K562 (cell line): ENCODE results near the gene TMEM185B.

Experiments
- CBFB ChIP-seq: sonication (generic); formaldehyde crosslinking; IDR thresholded peaks from 2 replicates; pipeline ENCODE4 v1.4.0; 2020; ENCODE audit warnings: mild to moderate bottlenecking, missing genetic modification reagents
- CBX2 ChIP-seq: fragments of 200-600 bp; sonication (generic); IDR thresholded peaks from one replicate; pipeline ENCODE4 v1.6.1; 2012; ENCODE audit warnings: mild to moderate bottlenecking, low read length, inconsistent platforms; ENCODE audit not compliant: insufficient read depth, poor library complexity, severe bottlenecking
- EGR1 ChIP-seq: fragments of 450-650 bp; conservative IDR thresholded peaks from 2 replicates; pipeline ENCODE4 v1.6.1; 2017; ENCODE audit warnings: mild to moderate bottlenecking
- ERF ChIP-seq: fragments of 450-650 bp; formaldehyde crosslinking; IDR thresholded peaks from 2 replicates; pipeline ENCODE4 v1.4.0; 2020; ENCODE audit warnings: mild to moderate bottlenecking, mixed read lengths
- KAT8 ChIP-seq: fragments of 450-650 bp; IDR thresholded peaks from 2 replicates; pipeline ENCODE4 v1.6.1; 2016; ENCODE audit warnings: low read depth, mild to moderate bottlenecking
- NRF1 ChIP-seq, 2 experiments: fragments of 450-650 bp; IDR thresholded peaks in 1 of 2; conservative IDR thresholded peaks in 1 of 2; 2 replicates each; pipeline ENCODE4 v1.6.1; 2014; ENCODE audit warnings: mild to moderate bottlenecking in 2 of 2
- TAF1 ChIP-seq: IDR thresholded peaks from 2 replicates; pipeline ENCODE4 v1.6.1; 2011; ENCODE audit warnings: mild to moderate bottlenecking, low read length, moderate library complexity; ENCODE audit not compliant: insufficient read depth, control insufficient read depth, severe bottlenecking; ENCODE audit errors: extremely low read depth
- ZNF217 ChIP-seq: sonication (generic); formaldehyde crosslinking; IDR thresholded peaks from 2 replicates; pipeline ENCODE4 v1.8.0; 2022; ENCODE audit warnings: mild to moderate bottlenecking, missing genetic modification reagents
- ZNF274 ChIP-seq: IDR thresholded peaks from 2 replicates; pipeline ENCODE4 v1.6.1; 2011; ENCODE audit warnings: low read depth, mild to moderate bottlenecking, low read length, moderate library complexity, borderline replicate concordance
- TF ChIP-seq, protein P1 (sequence below), 3 experiments: IDR thresholded peaks in 2 of 3; conservative IDR thresholded peaks in 1 of 3; 2 replicates each; pipeline ENCODE4 v1.5.1; 2011 to 2012; ENCODE audit warnings: low read length in 3 of 3, mild to moderate bottlenecking in 3 of 3, control low read depth in 2 of 3, improper control_type of control experiment in 1 of 3, inconsistent platforms in 1 of 3, low read depth in 1 of 3, mixed read lengths in 1 of 3, moderate library complexity in 1 of 3; ENCODE audit not compliant: insufficient read depth in 2 of 3

DNA sequence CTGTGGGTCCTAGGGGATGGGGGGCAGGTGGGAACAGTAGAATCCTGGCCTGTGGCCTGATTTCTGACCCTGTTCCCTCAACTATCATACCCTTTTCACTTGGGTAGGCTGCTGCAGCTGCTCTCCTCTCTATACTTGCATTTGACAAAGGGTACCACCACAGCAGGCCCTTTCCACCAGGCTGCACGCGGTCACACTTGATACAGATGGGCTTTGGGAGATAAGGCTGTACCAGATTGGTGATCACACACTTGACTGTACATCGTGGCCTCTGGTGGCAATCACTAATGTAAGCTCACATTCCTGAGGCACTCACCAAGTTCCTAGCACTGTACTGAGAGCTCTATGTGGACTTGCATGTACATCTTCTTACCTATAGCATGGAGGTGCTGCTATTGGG is 27.9 kb upstream of the TMEM185B start:
- TF ChIP-seq, protein P1, sequence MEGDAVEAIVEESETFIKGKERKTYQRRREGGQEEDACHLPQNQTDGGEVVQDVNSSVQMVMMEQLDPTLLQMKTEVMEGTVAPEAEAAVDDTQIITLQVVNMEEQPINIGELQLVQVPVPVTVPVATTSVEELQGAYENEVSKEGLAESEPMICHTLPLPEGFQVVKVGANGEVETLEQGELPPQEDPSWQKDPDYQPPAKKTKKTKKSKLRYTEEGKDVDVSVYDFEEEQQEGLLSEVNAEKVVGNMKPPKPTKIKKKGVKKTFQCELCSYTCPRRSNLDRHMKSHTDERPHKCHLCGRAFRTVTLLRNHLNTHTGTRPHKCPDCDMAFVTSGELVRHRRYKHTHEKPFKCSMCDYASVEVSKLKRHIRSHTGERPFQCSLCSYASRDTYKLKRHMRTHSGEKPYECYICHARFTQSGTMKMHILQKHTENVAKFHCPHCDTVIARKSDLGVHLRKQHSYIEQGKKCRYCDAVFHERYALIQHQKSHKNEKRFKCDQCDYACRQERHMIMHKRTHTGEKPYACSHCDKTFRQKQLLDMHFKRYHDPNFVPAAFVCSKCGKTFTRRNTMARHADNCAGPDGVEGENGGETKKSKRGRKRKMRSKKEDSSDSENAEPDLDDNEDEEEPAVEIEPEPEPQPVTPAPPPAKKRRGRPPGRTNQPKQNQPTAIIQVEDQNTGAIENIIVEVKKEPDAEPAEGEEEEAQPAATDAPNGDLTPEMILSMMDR (IDR thresholded peaks at IDR 0.05 in 2 of 3, conservative IDR thresholded peaks at IDR 0.05 in 1 of 3; ENCODE audit: insufficient read depth in 2 of 3, low read depth in 1 of 3, low read length in 3 of 3) = no peak
- TF ChIP-seq NRF1 (conservative IDR thresholded peaks at IDR 0.05 in 1 of 2, IDR thresholded peaks at IDR 0.05 in 1 of 2) = no peak
- TF ChIP-seq ZNF217 = no peak
- no peak for TF ChIP-seq EGR1
- no peak for TF ChIP-seq ERF (CRISPR knock-in tag)
- no peak for TF ChIP-seq KAT8
- no peak for TF ChIP-seq CBFB (CRISPR knock-in tag)
- TF ChIP-seq ZNF274 = no peak
- no peak for TF ChIP-seq TAF1
- no peak for TF ChIP-seq CBX2
